ENCODE results near the gene TMEM184A. TPM values are rescaled to one million over a fixed set of nuclear protein-coding genes. Genes with fewer than 3 reads are reported as not detected.

Gene TMEM184A
- total RNA-seq, 1 donor from 2014 or later, result 142 TPM

DNA sequence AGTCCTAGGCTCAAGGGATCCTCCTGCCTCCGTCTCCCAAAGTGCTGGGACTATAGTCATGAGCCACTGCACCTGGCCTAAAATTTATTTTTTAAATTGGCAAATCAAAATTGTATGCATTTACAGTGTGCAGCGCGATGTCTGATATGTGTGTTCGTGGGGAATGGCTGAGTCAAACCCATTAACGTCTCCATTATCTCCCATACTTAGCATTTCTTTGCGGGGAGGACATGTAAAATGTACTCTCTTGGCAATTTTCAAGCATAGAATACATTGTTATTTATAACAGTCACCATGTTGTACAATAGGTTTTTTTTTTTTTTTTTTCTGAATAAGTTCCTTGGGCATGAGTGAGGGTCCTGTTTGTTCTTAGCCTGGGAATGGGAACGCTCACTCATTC, 3.8 kb downstream of the TMEM184A start:
- no peak for DNase-seq (ENCODE audit: low spot score)

DNA sequence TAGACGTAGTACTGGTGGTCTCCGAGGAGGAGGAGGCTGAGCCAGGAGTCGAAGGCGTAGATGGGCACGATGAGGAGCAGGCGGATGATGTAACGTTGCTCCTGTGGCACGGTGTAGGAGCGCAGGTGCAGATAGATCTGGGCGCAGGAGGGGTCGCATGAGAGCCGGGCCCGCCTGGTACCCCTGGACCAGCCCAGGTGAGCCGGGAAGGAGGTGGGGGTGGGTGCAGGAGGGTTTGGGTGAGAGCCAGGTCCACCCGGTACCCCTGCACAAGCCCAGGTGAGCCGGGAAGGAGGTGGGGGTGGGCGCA, 5.2 kb downstream of the TMEM184A start:
- DNase-seq (ENCODE audit: low spot score), result no peak

GRCh38 chr7:1550005-1550845, 5.8 kb downstream of the TMEM184A start:
- no peak for DNase-seq (ENCODE audit: low spot score)

- DNase-seq (ENCODE audit: low spot score), result no peak
Observed at GRCh38 chr7:1549357-1550004, 6.5 kb downstream of the TMEM184A start.

DNA sequence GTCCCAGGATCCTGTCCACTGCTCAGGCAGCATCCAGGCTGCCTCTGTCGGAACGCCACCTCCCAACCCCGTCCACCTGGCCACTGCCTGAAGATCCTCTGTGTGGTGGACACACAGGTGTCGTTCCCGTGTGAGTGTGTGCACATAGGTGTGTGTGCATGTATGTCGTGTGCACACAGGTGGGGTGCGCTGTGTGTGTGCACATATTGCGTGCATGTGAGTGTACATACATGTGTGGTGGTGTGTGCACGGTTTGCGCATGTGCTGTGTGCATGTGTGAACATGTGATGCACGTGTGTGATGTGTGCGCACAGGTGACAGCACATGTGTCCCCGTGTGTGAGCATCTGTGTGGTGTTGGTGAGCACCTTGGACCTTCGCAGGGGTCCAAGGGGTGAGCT, 7.1 kb downstream of the TMEM184A start:
- no peak for DNase-seq (ENCODE audit: low spot score)

GRCh38 chr7:1548438-1548831, 7.6 kb downstream of the TMEM184A start:
- DNase-seq (ENCODE audit: low spot score), result no peak

DNA sequence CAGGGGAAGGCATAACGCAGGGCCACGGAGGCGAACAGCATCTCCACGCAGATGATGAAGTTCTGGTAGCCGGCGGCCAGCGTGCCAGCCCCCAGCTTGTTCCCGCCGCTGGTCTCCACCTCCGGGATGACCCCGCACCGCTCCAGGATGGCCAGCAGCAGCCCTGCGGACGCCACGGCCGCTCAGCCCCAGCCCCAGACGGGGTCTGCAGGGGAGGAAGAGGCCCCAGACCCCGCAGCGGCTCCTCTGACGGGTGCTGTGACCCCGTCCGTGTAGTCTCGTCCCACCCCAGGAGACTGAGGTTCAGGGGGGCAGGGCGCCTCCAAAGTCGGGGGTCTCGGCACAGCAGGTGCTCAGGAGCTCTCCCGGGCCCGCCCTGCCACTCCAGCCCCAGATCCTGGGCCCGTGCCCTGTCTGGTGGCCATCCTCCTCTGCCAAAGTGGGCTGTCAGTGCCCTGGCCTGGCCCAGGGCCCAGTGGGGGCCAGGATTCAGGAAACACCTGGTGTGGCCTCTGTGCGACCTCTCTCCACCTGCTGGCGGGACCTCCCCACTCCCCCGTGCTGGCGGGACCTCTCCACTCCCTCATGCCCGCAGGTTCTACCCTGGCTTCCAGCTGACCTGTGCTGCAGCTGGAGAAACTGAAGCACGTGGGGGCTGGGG, 8.1 kb downstream of the TMEM184A start:
- no peak for DNase-seq (ENCODE audit: low spot score)

- DNase-seq (ENCODE audit: low spot score), result no peak
Observed at GRCh38 chr7:1546909-1547776, 8.9 kb downstream of the TMEM184A start.

DNA sequence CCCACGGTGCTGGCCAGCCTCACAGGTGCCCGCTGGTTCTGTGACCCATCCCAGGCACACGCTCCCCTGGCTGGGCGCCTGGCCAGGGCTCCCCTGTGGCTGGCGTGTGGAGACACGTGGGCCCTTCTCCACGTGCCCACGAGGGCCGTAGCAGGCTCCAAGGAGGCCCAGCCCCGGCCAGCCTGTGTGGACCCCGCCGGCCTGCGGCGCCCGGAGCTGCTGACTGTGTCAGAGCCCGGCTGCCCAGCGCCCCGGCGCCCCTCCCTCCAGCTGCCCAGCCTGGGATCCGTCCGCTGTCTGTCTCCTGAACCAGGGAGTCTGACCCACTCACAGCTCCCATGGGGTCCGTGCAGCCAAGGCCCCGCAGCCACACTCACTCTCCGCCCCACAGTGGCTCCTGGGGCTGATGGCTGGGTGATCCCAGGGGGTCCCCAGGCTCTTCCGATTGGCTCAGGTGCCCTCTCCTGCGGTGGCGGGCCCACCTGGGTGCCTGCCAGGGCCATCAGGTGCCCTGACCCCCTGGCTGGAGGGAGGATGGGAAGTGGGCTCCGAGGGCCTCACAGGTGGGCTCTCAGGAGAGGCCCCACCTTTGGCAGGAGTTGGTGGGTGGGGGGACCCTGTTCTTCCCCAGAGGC, 9.6 kb downstream of the TMEM184A start:
- DNase-seq (ENCODE audit: low spot score), result no peak

- DNase-seq (ENCODE audit: low spot score), result no peak
Observed at GRCh38 chr7:1545417-1546246, 10.4 kb downstream of the TMEM184A start.

DNA sequence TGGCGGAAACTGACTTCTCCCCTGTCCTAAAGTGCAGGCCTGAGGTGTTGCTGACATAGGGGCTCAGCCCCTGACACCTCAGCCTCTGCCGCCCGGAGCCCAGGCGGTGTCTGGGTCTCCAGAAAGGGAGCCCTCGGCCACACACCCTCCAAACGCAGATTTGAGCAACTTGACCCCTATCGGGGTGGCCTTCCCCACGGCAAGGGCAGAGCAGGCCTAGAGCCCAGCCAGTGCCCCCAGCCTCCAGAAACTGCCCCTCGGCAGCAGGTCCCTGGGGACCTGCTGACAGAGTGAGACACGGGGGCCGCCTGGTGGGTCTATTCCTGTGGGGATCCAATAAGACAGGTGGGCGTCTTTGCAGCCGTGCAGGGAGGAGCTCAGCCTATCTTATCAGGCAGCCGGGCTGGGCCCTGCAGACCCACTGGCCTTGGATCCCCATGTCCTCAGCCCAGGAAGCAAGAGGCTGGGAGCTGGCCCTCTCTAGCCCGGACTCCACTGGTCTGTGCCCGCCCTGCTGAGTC, 11.0 kb downstream of the TMEM184A start:
- DNase-seq (ENCODE audit: low spot score), result no peak

DNA sequence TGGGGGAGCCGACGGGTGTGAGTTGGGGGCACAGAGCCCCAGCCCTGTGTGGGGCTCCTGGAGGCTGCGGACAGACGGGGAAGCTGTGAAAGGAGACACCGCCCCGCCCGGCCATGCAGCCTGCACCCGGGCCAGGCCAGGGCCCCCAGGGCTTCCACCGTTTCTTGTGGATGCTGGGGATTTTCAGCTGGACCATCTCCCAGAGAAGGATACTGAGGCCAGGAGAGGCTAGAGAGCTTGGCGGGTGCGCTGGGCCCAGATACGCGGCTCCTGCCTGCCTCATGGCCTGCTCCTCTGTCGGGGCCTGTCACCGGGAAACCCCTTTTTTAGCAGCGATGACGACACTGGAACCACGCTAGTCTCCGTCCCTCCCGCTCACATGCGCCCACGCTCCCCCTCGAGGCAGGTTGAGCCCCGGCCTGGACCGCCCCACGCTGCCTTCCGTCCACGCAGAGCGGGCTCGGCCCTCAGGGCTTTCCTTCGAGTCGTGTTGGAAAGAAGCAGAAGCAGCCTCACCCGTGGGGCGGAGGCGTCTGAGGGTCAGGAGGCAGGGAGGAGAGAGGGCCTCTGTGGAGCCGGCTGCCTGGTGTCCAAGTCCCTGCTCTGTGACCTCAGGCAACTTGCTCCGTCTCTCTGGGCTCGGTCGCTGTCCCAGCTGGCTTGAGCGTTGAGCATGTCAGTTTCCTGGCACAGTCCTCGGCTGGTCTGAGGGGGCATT, 11.7 kb downstream of the TMEM184A start:
- DNase-seq (ENCODE audit: low spot score), result no peak

GRCh38 chr7:1543826-1544177, 12.2 kb downstream of the TMEM184A start:
- DNase-seq (ENCODE audit: low spot score), result no peak

DNA sequence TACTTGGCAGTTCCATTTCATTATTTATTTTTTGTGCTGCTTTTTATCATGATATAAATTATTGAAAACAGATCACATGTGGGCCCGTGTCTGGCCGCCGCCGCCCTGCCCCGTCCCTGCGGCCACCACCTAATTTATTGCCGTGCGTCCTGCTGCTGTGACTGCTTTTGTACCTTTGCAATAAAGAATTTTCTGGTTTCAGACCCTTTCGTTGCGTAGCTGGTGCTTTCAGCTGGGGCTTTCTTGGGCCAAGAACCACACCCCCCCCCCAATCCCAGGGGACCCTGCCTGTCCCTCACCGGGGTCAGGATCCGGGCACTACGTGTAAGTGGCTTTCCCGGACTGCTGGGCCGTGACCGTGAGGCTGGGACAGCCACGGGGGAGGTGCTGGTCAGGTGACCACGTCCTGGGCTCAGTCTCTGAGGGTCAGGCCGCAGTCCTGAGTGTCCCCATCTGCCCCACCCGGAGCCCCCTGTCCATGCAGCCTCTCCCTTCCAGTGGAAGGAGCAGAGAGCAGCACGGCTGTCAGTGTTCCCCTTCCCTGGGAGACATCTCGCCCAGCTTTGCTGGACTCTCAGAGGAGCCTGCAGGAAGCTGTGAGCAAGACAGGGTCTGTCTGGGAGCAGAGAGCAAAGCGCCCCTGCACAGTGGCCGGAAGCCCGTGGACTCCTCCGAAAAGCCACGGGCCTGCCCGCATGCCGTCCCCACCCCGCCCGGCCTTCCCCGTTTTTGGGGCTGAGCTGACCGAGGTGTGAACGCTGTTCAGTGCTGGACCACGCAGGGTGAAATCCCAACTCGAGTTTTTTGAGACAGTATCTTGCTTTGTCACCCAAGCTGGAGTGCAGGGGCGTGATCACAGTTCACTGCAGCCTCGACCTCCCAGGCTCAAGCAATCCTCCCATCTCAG, 12.9 kb downstream of the TMEM184A start:
- DNase-seq (ENCODE audit: low spot score), result no peak

- no peak for DNase-seq (ENCODE audit: low spot score)
Observed at GRCh38 chr7:1542329-1542728, 13.7 kb downstream of the TMEM184A start.

- no peak for DNase-seq (ENCODE audit: low spot score)
Observed at GRCh38 chr7:1541431-1542162, 14.4 kb downstream of the TMEM184A start.

DNA sequence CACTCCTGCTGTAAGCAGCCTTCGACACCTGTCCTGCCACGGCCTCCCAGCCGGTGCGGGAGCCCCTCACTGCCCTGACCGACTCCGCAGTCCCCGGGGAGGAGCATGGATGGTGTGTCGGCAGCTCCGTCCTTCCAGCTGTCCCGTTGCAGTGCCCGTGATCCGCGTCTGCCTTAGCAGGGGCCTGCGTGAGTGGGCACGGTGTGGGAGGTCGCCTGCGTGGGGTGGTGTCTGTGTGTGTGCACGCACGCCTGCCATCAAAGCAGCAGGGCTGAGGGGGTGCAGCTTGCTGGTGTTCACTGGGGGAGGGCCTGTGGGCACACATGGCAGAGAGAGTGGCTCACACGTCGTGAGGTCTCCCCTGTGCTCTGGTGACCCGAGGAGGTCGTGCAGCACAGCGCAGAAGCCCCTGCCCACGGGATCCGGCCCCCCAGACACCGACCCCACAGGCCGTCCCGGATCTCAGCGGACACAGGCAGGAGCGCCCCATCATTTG, 15.2 kb downstream of the TMEM184A start:
- DNase-seq (ENCODE audit: low spot score), result no peak
